Adrenal gland (tissue), 12 donors: Measurements from ENCODE around the gene CSNK1E. TPM values are rescaled to one million over a fixed set of nuclear protein-coding genes. Genes with fewer than 3 reads are reported as not detected.

Experiments
- DNase-seq, 7 donors: peaks; one replicate each; pipeline ENCODE4 v3.0.0-alpha.2; 2019 to 2020
- H3K27ac ChIP-seq, 5 donors: fragments of 200-600 bp; sonication (generic) in 4 of 5; 1 replicate in 3 of 5; 2 replicates in 2 of 5; pipeline versions ENCODE4 v1.5.1 to v1.8.0; 2016 to 2020; ENCODE audit warnings: mild to moderate bottlenecking in 1 of 5
- H3K27me3 ChIP-seq: fragments of 200-600 bp; 2 replicates; pipeline ENCODE4 v1.8.0; 2021
- H3K36me3 ChIP-seq, 2 donors: fragments of 200-600 bp; replicated peaks in 1 of 2; 1 replicate in 1 of 2; 2 replicates in 1 of 2; pipeline versions ENCODE4 v1.5.1 to v1.8.0; 2018 to 2022
- H3K4me1 ChIP-seq, 2 donors: fragments of 200-600 bp; replicated peaks in 1 of 2; 1 replicate in 1 of 2; 2 replicates in 1 of 2; pipeline versions ENCODE4 v1.5.1 to v1.8.0; 2018 to 2021
- H3K4me3 ChIP-seq, 4 donors: fragments of 200-600 bp; sonication (generic) in 3 of 4; one replicate each; pipeline ENCODE4 v1.5.1; 2016 to 2018
- H3K9me3 ChIP-seq, 3 donors: fragments of 200-600 bp; sonication (generic) in 1 of 3; replicated peaks in 1 of 3; 1 replicate in 2 of 3; 2 replicates in 1 of 3; pipeline versions ENCODE4 v1.5.1 to v1.8.0; 2016 to 2021
- POLR2A ChIP-seq, 2 donors: fragments of 450-650 bp; IDR thresholded peaks; one replicate each; pipeline ENCODE4 v1.6.1; 2017; ENCODE audit warnings: antibody characterized with exemption in 2 of 2, mild to moderate bottlenecking in 2 of 2, moderate library complexity in 1 of 2
- WGBS, 4 donors: extraction: QIAGEN DNeasy Blood & Tissue Kit in 2 of 4; methylation state at CpG; one replicate each; pipeline versions ENCODE4 v1.1.5 to v1.1.7; 2013 to 2017; 5-methylcytosine and 5-hydroxymethylcytosine counted together
- intact Hi-C, 2 donors: fragments of 100-400 bp; cut with DNase I; formaldehyde crosslinking; loops; one replicate each; pipeline versions ENCODE4 v1.14.1 to v1.15.0; 2022 to 2023
- polyA plus RNA-seq, 3 donors: library from polyadenylated mRNA; stranded (reverse); fragments of 200-250 nt in 2 of 3; fragments of 350-450 nt in 1 of 3; fragmentation: Illumina TruSeq in 1 of 3; extraction: RNeasy Lipid Tissue Mini Kit (QIAGEN cat#74804) in 1 of 3; gene quantifications; one replicate each; pipeline ENCODE4 v1.2.3, GENCODE V29; 2013 to 2014
- total RNA-seq, 9 donors: library from RNA; depleted of rRNA in 4 of 9; stranded (reverse); fragments of >200 nt in 4 of 9; fragments of 120-200 nt in 1 of 9; fragmentation: NEBNext Ultra II Directional in 1 of 9; extraction: Animal tissue kit (Norgen Biotek cat#: 25700) in 1 of 9; gene quantifications; one replicate each; pipeline versions ENCODE4 v1.1.0 to v1.2.4, GENCODE V29; 2013 to 2023
- TF ChIP-seq, protein P1 (sequence below), 6 experiments: fragments of 450-650 bp in 4 of 6; fragments of 200-600 bp in 2 of 6; sonication (generic) in 1 of 6; IDR thresholded peaks; 1 replicate in 5 of 6; 2 replicates in 1 of 6; pipeline versions ENCODE4 v1.5.1 to v1.8.0; 2016 to 2021; ENCODE audit warnings: antibody characterized with exemption in 6 of 6, mild to moderate bottlenecking in 2 of 6, moderate library complexity in 1 of 6
- donor health status: healthy with polysubstance abuse.
- donor health status: Bipolar disorder and iron deficiency.
- donor health status: DM: yes; HTN: yes; CAD: no.
- donor health status: DM: no; HTN: no; CAD: no.
- donor health status: DM: no; HTN: no; CAD: no.
- donor health status: DM: yes; HTN: yes; CAD: no.

The CSNK1E gene
- total and polyA plus RNA-seq, 12 donors: 28.4 to 142 (median 73.7) TPM

DNA sequence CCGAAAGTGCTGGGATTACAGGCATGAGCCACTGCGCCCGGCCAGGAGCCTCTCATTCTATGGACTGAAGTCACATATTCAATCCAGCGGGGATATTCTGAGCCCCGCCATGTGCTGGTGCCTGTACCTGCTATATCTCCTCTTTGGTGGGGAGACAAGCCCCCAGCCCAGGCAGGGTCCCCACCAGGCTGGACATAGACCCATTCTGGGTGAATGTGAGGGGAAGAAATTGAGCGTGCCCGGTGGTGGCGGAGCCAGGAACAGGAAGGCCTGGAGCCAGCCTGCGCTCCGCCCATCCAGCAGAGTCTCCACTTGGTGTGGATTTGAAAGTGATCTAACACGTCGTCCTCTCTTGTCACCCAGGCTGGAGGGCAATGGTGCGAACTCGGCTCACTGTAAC is 38.0 kb upstream of the CSNK1E start:
- H3K27me3 ChIP-seq: no peaks in the 10 kb centered on the region
- peak in 3 of 7 donors; percentile 12 to 44 (median 14) for DNase-seq
- H3K36me3 ChIP-seq: no peaks in the 10 kb centered on the region
- no peaks in the 10 kb centered on the region for H3K9me3 ChIP-seq
- H3K4me1 ChIP-seq: peaks cover 0 to 5% of the 10 kb centered on the region in 2 donors
- no peak overlapping the region for H3K27ac ChIP-seq
- TF ChIP-seq, protein P1, sequence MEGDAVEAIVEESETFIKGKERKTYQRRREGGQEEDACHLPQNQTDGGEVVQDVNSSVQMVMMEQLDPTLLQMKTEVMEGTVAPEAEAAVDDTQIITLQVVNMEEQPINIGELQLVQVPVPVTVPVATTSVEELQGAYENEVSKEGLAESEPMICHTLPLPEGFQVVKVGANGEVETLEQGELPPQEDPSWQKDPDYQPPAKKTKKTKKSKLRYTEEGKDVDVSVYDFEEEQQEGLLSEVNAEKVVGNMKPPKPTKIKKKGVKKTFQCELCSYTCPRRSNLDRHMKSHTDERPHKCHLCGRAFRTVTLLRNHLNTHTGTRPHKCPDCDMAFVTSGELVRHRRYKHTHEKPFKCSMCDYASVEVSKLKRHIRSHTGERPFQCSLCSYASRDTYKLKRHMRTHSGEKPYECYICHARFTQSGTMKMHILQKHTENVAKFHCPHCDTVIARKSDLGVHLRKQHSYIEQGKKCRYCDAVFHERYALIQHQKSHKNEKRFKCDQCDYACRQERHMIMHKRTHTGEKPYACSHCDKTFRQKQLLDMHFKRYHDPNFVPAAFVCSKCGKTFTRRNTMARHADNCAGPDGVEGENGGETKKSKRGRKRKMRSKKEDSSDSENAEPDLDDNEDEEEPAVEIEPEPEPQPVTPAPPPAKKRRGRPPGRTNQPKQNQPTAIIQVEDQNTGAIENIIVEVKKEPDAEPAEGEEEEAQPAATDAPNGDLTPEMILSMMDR (IDR thresholded peaks at IDR 0.05): no peak
- no peak for TF ChIP-seq POLR2A (IDR thresholded peaks at IDR 0.05)
- 94 to 97% (median 95%) methylated on average over 13 to 14 of the region's 14 CpGs for WGBS, 4 donors
- H3K4me3 ChIP-seq: no peak overlapping the region
- intact Hi-C loops: loop anchor here in 1 of 2 donors (10.0 kb wide), 3 partner anchors 90 to 300 kb away; partner anchors contain the start of genes BAIAP2L2 and PICK1

DNA sequence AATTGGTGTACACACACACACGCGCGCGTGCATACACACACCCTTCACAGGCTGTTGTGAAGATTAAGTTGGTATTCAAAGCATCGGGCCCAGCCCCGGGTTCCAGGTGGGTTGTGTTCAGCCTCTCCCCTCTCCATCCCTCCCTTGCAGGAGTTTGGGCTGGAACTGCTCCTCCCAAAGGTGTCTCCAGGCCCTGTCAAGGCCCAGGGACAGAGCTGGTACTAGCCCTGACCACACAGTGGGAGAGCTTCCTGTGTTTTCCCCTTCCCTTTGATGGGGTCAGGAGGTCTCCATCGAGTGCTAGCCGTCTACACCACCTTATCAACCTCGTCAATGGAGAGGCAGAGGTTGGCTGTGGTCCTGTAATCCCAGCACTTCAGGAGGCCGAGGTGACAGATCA is 36.5 kb upstream of the CSNK1E start:
- peak overlapping the region in 1 of 5 donors; percentile 5 for H3K27ac ChIP-seq
- peaks cover 0 to 5% of the 10 kb centered on the region in 2 donors for H3K4me1 ChIP-seq
- no peaks in the 10 kb centered on the region for H3K27me3 ChIP-seq
- DNase-seq: peak in 1 of 7 donors; percentile 41
- 76 to 84% (median 81%) methylated on average over 8 to 10 of the region's 10 CpGs for WGBS, 4 donors
- no peaks in the 10 kb centered on the region for H3K9me3 ChIP-seq
- H3K4me3 ChIP-seq: no peak overlapping the region
- no peaks in the 10 kb centered on the region for H3K36me3 ChIP-seq
- no peak for TF ChIP-seq POLR2A (IDR thresholded peaks at IDR 0.05)
- TF ChIP-seq, protein P1 (IDR thresholded peaks at IDR 0.05): no peak
- intact Hi-C loops: loop anchor here (5.0 to 10.0 kb wide), 4 partner anchors 89 to 301 kb away; partner anchors contain the start of genes BAIAP2L2 (in 1 of the 2) and PICK1 (in 1 of the 2)

DNA sequence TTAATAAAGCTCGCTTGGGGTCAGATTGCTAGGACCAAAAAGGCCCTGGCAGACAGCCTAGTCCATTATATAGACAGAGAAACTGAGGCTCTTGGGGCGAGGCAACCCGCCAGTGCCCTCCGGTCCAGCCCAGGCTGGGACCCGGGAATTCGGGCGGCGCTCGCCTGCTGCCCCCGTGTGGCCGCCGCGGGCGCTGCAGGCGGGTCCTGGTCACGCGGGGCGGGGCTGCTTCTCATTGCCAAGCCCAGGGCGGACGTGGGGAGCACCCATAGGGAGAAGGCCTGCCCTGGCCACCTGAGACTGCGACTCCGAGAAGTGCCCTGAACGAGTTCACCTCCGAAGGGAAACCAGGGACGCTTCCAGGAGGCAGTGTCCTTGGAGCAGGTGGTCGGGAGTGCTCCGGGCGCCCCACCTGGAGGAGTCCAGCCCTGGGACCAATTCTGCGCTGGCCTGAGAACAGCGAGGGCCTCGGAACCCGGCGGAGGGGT is 36.0 kb upstream of the CSNK1E start:
- peak overlapping the region in 1 of 5 donors; percentile 5 for H3K27ac ChIP-seq
- no peak overlapping the region for H3K4me3 ChIP-seq
- no peaks in the 10 kb centered on the region for H3K27me3 ChIP-seq
- H3K9me3 ChIP-seq: no peaks in the 10 kb centered on the region
- peak; percentile 46 to 79 (median 67) for DNase-seq
- intact Hi-C loops: loop anchor here (5.0 to 10.0 kb wide), 4 partner anchors 88 to 301 kb away; partner anchors contain the start of genes BAIAP2L2 (in 1 of the 2) and PICK1 (in 1 of the 2)
- TF ChIP-seq, protein P1 (IDR thresholded peaks at IDR 0.05): peak; percentile 77 to 99 (median 93)
- no peak for TF ChIP-seq POLR2A (IDR thresholded peaks at IDR 0.05)
- H3K36me3 ChIP-seq: no peaks in the 10 kb centered on the region
- peaks cover 0 to 5% of the 10 kb centered on the region in 2 donors for H3K4me1 ChIP-seq
- WGBS, 4 donors: 19 to 21% (median 20%) methylated on average over 29 to 33 of the region's 33 CpGs

DNA sequence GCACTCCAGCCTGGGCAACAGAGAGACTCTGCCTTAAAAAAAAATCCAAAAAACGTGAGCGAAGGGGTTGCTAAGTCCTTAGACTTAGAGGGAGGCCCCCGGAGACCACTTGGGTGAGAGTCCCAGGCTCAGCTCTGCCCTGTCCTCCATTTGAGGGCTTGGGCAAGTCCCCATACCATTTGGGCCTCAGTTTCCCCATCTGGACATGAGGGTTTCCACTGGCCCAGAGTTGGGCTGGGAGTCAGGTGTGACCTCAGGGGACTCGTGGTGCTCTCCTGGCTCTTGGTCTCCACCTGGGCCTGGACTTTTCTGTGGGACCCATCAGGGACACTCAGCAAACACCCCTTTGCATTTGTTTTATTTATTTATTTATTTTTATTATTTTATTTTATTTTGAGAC is 35.2 kb upstream of the CSNK1E start:
- Histone ChIP-seq H3K4me1 (peaks cover 0 to 5% of the 10 kb centered on the region in 2 donors), H3K9me3 (no peaks in the 10 kb centered on the region), H3K4me3 (no peak overlapping the region), H3K27me3 (no peaks in the 10 kb centered on the region), H3K36me3 (no peaks in the 10 kb centered on the region), H3K27ac (no peak overlapping the region)
- WGBS, 4 donors: 61 to 86% (median 77%) methylated on average over 4 of the region's 4 CpGs
- TF ChIP-seq POLR2A (IDR thresholded peaks at IDR 0.05): no peak
- TF ChIP-seq, protein P1 (IDR thresholded peaks at IDR 0.05): no peak
- DNase-seq: peak in 3 of 7 donors; percentile 14 to 46 (median 18)
- intact Hi-C loops: loop anchor here (5.0 to 10.0 kb wide), 4 partner anchors 88 to 300 kb away; partner anchors contain the start of genes BAIAP2L2 (in 1 of the 2) and PICK1 (in 1 of the 2)
